WI38 (cell line): ENCODE results near the gene C19orf25.

ENCODE experiments used
- H3K4me3 ChIP-seq: 2 replicates; pipeline ENCODE4 v1.5.1; 2011; ENCODE audit warnings: low read depth, mild to moderate bottlenecking, control low read depth, low read length
- CTCF ChIP-seq: IDR thresholded peaks from 2 replicates; pipeline ENCODE4 v1.5.1; 2012; ENCODE audit warnings: low read depth, mild to moderate bottlenecking, control low read depth, low read length

Gene C19orf25

DNA sequence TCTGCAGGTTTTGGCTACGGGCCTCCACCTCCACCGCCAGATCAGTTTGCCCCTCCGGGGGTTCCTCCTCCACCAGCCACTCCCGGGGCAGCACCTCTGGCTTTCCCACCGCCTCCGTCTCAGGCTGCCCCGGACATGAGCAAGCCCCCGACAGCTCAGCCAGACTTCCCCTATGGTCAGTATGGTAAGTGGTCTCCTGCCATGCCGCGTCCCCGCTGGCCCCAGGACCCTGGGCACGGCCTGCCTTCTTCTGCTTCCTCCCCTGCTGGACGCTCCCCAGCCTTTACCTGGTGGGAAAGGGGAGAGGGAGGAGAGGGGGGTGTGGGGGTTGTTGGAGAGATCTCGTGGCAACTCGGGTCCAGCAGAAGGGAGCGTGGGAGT, 46.5 kb downstream of the C19orf25 start:
- H3K4me3 ChIP-seq, result no peak overlapping the region
- TF ChIP-seq CTCF, result no peak

DNA sequence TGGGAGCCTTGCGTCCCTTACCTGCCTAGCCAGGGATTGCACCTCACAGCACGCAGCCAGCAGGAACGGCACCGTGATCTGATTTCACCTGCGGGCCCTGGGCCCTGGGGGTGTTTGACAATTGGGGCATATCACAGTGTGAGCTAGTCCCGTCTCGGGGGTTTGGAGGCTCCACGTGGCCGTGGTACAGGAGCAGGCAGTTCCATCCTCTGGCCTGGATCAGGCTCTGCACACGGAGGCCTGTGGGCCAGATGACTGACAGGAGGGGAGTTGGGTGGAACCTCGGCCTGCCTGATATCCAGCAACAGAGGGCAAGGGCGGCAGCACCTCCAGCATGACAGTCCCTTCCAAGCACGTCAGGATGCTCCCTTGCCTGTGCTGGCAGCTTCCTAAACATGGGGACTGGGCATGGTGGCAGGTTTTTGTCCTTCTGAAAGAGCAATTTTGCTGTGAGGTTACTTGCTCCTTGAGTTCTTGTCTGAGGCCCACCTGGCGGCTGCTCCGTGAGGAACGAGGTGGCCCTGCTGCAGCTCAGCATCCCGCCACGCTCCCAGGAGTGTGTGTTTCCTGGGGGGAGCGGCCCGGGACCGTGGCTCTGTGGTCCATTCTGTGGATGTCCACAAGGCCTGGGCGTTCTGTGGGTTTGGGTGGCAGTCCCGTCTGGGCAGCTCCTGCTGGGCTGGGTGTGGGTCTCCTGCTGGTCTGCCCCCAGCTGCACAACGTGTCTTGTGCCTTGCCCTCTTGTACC, 47.1 kb downstream of the C19orf25 start:
- no peak for TF ChIP-seq CTCF
- no peak overlapping the region for H3K4me3 ChIP-seq

DNA sequence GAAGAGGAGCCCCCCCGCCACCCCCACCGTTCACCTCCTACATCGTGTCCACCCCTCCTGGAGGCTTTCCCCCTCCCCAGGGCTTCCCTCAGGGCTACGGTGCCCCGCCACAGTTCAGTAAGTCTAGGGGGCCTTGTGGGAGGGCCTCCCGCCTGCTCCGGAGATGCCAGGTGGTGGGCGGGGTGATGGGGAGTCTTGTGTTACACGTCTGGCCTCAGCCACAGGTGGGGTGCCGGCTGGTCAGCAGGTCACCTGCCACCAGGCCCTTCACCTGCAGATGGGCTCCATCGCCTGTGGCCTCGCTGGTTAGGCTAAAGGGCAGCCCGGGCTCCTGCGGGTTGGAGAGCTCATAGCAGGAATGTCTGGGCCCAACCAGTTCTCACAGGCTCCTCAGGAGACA, 48.8 kb downstream of the C19orf25 start:
- H3K4me3 ChIP-seq, result no peak overlapping the region
- TF ChIP-seq CTCF, result no peak

DNA sequence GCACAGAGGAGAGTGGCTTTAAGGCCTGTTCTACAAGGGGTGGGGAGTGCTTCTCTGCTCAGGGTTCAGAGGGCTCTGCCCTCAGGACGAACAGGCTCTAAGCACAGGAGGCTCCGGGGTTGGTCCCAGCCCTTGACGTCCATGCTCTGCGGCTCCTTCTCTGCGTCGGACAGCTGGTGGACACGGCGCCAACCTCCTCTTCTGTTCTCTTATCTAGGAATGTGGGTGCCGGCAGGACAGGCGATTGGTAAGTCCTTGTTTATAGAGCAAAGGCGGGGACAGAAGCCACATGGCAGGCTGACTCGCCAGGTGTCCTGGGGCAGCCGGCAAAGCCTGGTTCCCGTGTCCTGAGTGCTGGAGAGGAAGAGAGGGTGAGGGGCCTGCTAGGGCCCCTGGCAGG, 49.3 kb downstream of the C19orf25 start:
- no peak overlapping the region for H3K4me3 ChIP-seq
- TF ChIP-seq CTCF, result no peak

DNA sequence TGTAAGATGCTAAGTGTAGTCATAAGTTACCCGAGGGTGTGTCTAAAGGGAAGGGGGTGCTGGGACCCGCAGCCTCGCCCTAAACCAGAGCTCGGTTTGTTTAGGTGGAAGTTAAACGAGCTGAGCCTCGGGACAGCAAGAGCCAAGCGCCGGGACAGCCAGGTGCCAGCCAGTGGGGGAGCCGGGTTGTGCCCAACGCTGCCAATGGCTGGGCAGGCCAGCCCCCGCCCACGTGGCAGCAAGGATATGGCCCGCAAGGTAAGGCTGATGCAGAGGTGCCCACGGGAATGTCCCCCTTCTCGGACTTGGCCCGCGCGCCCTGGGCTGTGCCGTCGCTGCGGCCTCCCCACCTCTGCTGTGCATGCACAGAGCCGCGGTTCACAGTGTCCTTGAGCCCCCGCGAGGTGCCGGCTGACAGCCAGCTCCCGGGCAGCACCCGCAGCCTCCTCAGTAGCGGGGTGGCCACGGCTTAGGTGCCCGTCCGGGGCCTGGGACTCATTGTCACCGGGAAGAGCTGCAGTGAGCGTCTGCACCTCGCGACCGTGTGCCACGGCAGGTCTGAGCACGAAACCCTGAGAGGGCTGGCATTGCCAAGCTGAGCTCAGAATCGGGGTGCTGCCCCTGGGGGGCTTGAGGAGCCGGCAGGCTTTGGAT, 50.1 kb downstream of the C19orf25 start:
- TF ChIP-seq CTCF, result no peak
- H3K4me3 ChIP-seq, result no peak overlapping the region

DNA sequence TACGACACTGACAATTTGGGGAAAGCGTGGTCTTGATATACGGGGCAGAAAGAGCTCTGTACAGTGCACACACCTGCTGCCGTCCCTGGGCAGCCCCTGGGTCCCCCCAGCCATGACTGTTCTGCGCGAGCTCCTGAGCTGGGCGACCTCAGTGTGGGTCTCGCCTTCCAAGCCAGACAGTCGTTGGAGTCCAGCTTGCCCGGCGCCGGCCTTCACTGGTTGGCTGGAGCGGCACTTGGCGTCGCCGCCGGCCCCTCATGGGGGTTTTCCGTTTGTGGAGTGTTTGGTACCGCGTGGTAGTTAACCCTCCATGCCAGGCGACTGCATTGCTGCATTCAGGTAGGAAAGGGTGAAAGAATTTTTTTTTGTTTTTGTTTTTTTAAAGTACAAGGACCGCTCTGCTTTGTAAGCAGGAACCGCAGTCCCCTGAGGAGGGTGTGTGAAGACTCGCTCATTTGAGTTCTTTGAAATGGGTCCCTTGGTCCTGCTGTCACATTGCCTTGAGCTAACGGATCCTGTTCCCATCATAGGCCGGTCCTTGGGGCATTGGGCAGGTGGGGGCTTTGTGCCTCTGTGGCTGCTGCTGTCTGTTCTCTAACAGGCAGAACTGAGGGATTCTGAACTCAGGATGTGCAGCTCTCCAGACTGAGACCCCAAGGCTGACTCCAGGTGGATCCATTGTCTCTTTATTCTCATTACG, 51.6 kb downstream of the C19orf25 start:
- H3K4me3 ChIP-seq, result no peak overlapping the region
- TF ChIP-seq CTCF, result no peak

DNA sequence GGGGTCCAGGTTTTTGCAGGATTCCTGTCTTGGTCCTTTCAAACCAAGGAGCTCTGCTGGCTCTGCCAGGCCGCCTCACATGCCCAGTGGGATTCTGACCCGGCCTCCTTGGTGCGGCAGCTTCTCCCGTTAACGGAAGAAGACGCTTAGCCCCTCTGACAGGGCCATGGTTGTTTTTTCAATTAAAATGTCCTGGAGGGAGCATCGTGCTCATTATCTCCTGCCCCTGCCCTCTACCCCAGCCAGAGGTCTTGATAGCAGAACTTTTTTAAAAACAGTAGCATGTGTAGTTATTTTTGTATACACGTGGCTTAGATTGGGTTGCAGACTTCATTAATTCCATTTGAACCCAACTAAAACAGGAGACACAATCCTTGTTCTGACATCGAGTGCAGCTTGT, 52.3 kb downstream of the C19orf25 start:
- no peak overlapping the region for H3K4me3 ChIP-seq
- TF ChIP-seq CTCF, result no peak
